ENCODE measurements around the gene SSBP2. TPM values are rescaled to one million over a fixed set of nuclear protein-coding genes. Genes with fewer than 3 reads are reported as not detected.

The SSBP2 gene
- total RNA-seq, 4 donors from 2014 or later: 38.6 to 58.5 (median 51.8) TPM

GRCh38 chr5:81753429-81753828, 2.5 kb upstream of the SSBP2 start:
- DNase-seq: no peak
- intact Hi-C loops (cut with DNase I): no loop called here
- H3K4me3 ChIP-seq (replicated peaks in 1 of 3): no peak overlapping the region
- TF ChIP-seq POLR2A (IDR thresholded peaks at IDR 0.05): no peak
- no peak for TF ChIP-seq CTCF (IDR thresholded peaks at IDR 0.05)
- no peaks in the 10 kb centered on the region for H3K36me3 ChIP-seq
- 73 to 75% methylated on average over 2 of the region's 2 CpGs for whole genome bisulfite sequencing, 2 donors
- H3K27ac ChIP-seq: no peak overlapping the region
- H3K4me1 ChIP-seq: peaks cover 35 to 36% of the 10 kb centered on the region in 2 donors
- H3K27me3 ChIP-seq: no peaks in the 10 kb centered on the region
- no peaks in the 10 kb centered on the region for H3K9me3 ChIP-seq

GRCh38 chr5:81752644-81752963, 1.7 kb upstream of the SSBP2 start:
- peaks cover 35 to 36% of the 10 kb centered on the region in 2 donors for H3K4me1 ChIP-seq
- TF ChIP-seq CTCF (IDR thresholded peaks at IDR 0.05): no peak
- no peak for TF ChIP-seq POLR2A (IDR thresholded peaks at IDR 0.05)
- intact Hi-C loops (cut with DNase I): no loop called here
- H3K27me3 ChIP-seq: no peaks in the 10 kb centered on the region
- 88 to 89% methylated on average over 5 of the region's 5 CpGs for WGBS, 2 donors
- H3K4me3 ChIP-seq (replicated peaks in 1 of 3): no peak overlapping the region
- H3K36me3 ChIP-seq: no peaks in the 10 kb centered on the region
- no peaks in the 10 kb centered on the region for H3K9me3 ChIP-seq
- DNase-seq: no peak
- peak overlapping the region in 1 of 3 donors; percentile 98 for H3K27ac ChIP-seq

- no peaks in the 10 kb centered on the region for H3K9me3 ChIP-seq
- TF ChIP-seq CTCF (IDR thresholded peaks at IDR 0.05): peak in 1 of 6 experiments; percentile 2
- no peak for TF ChIP-seq POLR2A (IDR thresholded peaks at IDR 0.05)
- H3K27ac ChIP-seq: peak overlapping the region; percentile 98 to 100 (median 98)
- intact Hi-C loops (cut with DNase I): loop anchor here (2.0 kb wide), 1 partner anchor 99 kb away; no protein-coding TSS in a partner anchor
- H3K36me3 ChIP-seq: no peaks in the 10 kb centered on the region
- 58 to 61% methylated on average over 17 to 18 of the region's 37 CpGs for WGBS, 2 donors
- H3K4me3 ChIP-seq (replicated peaks in 1 of 3): peak overlapping the region; percentile 10 to 83 (median 57)
- peaks cover 35 to 36% of the 10 kb centered on the region in 2 donors for H3K4me1 ChIP-seq
- H3K27me3 ChIP-seq: no peaks in the 10 kb centered on the region
- peak in 1 of 2 donors; percentile 38 for DNase-seq
Observed at GRCh38 chr5:81751836-81752643, 1.1 kb upstream of the SSBP2 start.

- H3K36me3 ChIP-seq: no peaks in the 10 kb centered on the region
- H3K4me1 ChIP-seq: peaks cover 23% of the 10 kb centered on the region in 2 donors
- H3K27ac ChIP-seq: peak overlapping the region; percentile 85 to 98 (median 95)
- no peak for TF ChIP-seq CTCF (IDR thresholded peaks at IDR 0.05)
- TF ChIP-seq POLR2A (IDR thresholded peaks at IDR 0.05): no peak
- 0 to 1% methylated on average over 17 to 40 of the region's 90 CpGs for WGBS, 2 donors
- no peaks in the 10 kb centered on the region for H3K9me3 ChIP-seq
- DNase-seq: peak in 1 of 2 donors; percentile 18
- H3K27me3 ChIP-seq: no peaks in the 10 kb centered on the region
- intact Hi-C loops (cut with DNase I): loop anchor here (2.0 kb wide), 1 partner anchor 100 kb away; no protein-coding TSS in a partner anchor
- peak overlapping the region; percentile 14 to 93 (median 68) for H3K4me3 ChIP-seq (replicated peaks in 1 of 3)
Observed at GRCh38 chr5:81750308-81751008, 439 bp downstream of the SSBP2 start.

All from thyroid gland (tissue), 4 donors.